ENCODE measurements around the gene ADAMTS5.

- TF ChIP-seq CTCF (IDR thresholded peaks at IDR 0.05) = no peak
- TF ChIP-seq POLR2A (IDR thresholded peaks at IDR 0.05) = no peak
- no peak for TF ChIP-seq EP300 (IDR thresholded peaks at IDR 0.05)
- TF ChIP-seq POLR2AphosphoS5 (IDR thresholded peaks at IDR 0.05) = no peak
Observed at GRCh38 chr21:27001526-27001925, 34.6 kb upstream of the ADAMTS5 start.
